Fibroblast of villous mesenchyme (primary cell): ENCODE data around the gene ATAD2B. TPM values are rescaled to one million over a fixed set of nuclear protein-coding genes. Genes with fewer than 3 reads are reported as not detected.

Experiments
- DNase-seq: peaks from one replicate; pipeline ENCODE4 v3.0.0-alpha.2; 2010; ENCODE audit warnings: low read depth
- H3K4me3 ChIP-seq: 2 replicates; pipeline ENCODE4 v1.5.1; 2011; ENCODE audit warnings: low read depth, mild to moderate bottlenecking, low read length
- CTCF ChIP-seq: IDR thresholded peaks from 2 replicates; pipeline ENCODE4 v1.5.1; 2012; ENCODE audit warnings: low read depth, mild to moderate bottlenecking, low read length; ENCODE audit not compliant: insufficient read depth
- total RNA-seq: library from RNA; depleted of rRNA; stranded (reverse); fragments of >200 nt; gene quantifications from 2 replicates; pipeline ENCODE4 v1.2.3, GENCODE V29; 2012

The ATAD2B gene
- total RNA-seq, 1 donor, result 16.0 TPM

- H3K4me3 ChIP-seq, result peak overlapping the region; percentile 10
- peak; percentile 96 for DNase-seq
- no peak for TF ChIP-seq CTCF
Measured at GRCh38 chr2:23900541-23901322, 26.2 kb downstream of the ATAD2B start.

- TF ChIP-seq CTCF, result no peak
- no peak for DNase-seq
- no peak overlapping the region for H3K4me3 ChIP-seq
Measured at GRCh38 chr2:23900133-23900532, 26.8 kb downstream of the ATAD2B start.

DNA sequence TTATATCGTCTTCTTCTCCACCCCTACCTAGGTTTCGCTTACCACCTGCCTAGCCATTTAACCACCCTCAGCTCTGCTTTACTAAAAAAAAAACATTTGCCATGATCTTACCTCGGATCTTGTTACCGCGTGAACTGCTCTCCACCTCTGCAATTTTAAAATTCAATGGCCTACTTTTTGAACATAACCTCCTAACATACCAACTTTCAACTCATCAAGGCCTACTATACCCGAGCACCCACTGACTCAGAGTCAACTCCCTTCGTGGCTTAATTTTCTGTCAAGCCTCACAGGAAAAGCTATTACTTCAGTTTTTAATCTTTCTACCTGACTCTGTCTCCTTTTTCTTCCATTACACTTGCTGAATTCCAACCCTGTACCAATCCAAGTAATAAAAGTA is 55.7 kb downstream of the ATAD2B start:
- TF ChIP-seq CTCF, result no peak
- no peak for DNase-seq
- no peak overlapping the region for H3K4me3 ChIP-seq

GRCh38 chr2:23867449-23867848 is 59.5 kb downstream of the ATAD2B start:
- no peak overlapping the region for H3K4me3 ChIP-seq
- no peak for TF ChIP-seq CTCF
- no peak for DNase-seq

- H3K4me3 ChIP-seq, result no peak overlapping the region
- DNase-seq, result no peak
- no peak for TF ChIP-seq CTCF
Measured at GRCh38 chr2:23862716-23863426, 64.1 kb downstream of the ATAD2B start.

GRCh38 chr2:23861952-23862351 is 65.0 kb downstream of the ATAD2B start:
- DNase-seq, result no peak
- TF ChIP-seq CTCF, result no peak
- H3K4me3 ChIP-seq, result no peak overlapping the region

GRCh38 chr2:23859983-23860382 is 66.9 kb downstream of the ATAD2B start:
- no peak for TF ChIP-seq CTCF
- peak; percentile 38 for DNase-seq
- H3K4me3 ChIP-seq, result no peak overlapping the region
